Adipocyte (in vitro differentiated cells): Measurements from ENCODE around the gene IMMP2L.
A peak's percentile ranks its signal among the peaks of the same experiment; 100 is the strongest.

Experiments
- DNase-seq: peaks from one replicate; pipeline ENCODE4 v3.0.0-alpha.2; 2015; ENCODE audit warnings: low read depth
- H3K27me3 ChIP-seq: replicated peaks from 2 replicates; pipeline ENCODE4 v1.7.0; 2013; ENCODE audit warnings: mild to moderate bottlenecking, low read length, moderate library complexity; ENCODE audit not compliant: control insufficient read depth, insufficient read depth
- H3K36me3 ChIP-seq: 2 replicates; pipeline ENCODE4 v1.7.0; 2013; ENCODE audit warnings: low read length, mild to moderate bottlenecking, moderate library complexity; ENCODE audit not compliant: control insufficient read depth, insufficient read depth, severe bottlenecking
- H3K4me1 ChIP-seq: 2 replicates; pipeline ENCODE4 v1.7.0; 2013; ENCODE audit warnings: mild to moderate bottlenecking, low read length, moderate library complexity; ENCODE audit not compliant: control insufficient read depth, insufficient read depth
- H3K4me3 ChIP-seq: 2 replicates; pipeline ENCODE4 v1.7.0; 2013; ENCODE audit warnings: mild to moderate bottlenecking, low read length, moderate library complexity
- H3K9ac ChIP-seq: 2 replicates; pipeline ENCODE4 v1.7.0; 2013; ENCODE audit warnings: mild to moderate bottlenecking, low read length, moderate library complexity
- H3K9me3 ChIP-seq: 2 replicates; pipeline ENCODE4 v1.7.0; 2013; ENCODE audit warnings: mild to moderate bottlenecking, low read length, moderate library complexity; ENCODE audit not compliant: control insufficient read depth

The IMMP2L gene

GRCh38 chr7:111202321-111202720, 360.0 kb downstream of the IMMP2L start:
- Histone ChIP-seq H3K9ac (no peak overlapping the region), H3K4me1 (peaks cover 20% of the 10 kb centered on the region), H3K27me3 (no peaks in the 10 kb centered on the region), H3K36me3 (peaks cover 4% of the 10 kb centered on the region), H3K9me3 (peaks cover 6% of the 10 kb centered on the region), H3K4me3 (no peak overlapping the region)
- no peak for DNase-seq

GRCh38 chr7:111199643-111200042, 362.6 kb downstream of the IMMP2L start:
- H3K9ac ChIP-seq, result no peak overlapping the region
- H3K36me3 ChIP-seq, result peaks cover 4% of the 10 kb centered on the region
- H3K4me3 ChIP-seq, result no peak overlapping the region
- no peaks in the 10 kb centered on the region for H3K27me3 ChIP-seq
- peaks cover 20% of the 10 kb centered on the region for H3K4me1 ChIP-seq
- no peak for DNase-seq
- H3K9me3 ChIP-seq, result peaks cover 6% of the 10 kb centered on the region

- Histone ChIP-seq H3K4me3 (peak overlapping the region; percentile 50), H3K4me1 (peaks cover 20% of the 10 kb centered on the region), H3K9me3 (peaks cover 6% of the 10 kb centered on the region), H3K36me3 (peaks cover 4% of the 10 kb centered on the region), H3K27me3 (no peaks in the 10 kb centered on the region), H3K9ac (no peak overlapping the region)
- peak; percentile 96 for DNase-seq
These were observed 364.0 kb downstream of the IMMP2L start for GRCh38 chr7:111198255-111198654.

- Histone ChIP-seq H3K9me3 (peaks cover under 1% of the 10 kb centered on the region), H3K4me3 (no peak overlapping the region), H3K27me3 (no peaks in the 10 kb centered on the region), H3K9ac (no peak overlapping the region), H3K36me3 (no peaks in the 10 kb centered on the region), H3K4me1 (peaks cover 20% of the 10 kb centered on the region)
- DNase-seq, result no peak
These were observed 365.6 kb downstream of the IMMP2L start for GRCh38 chr7:111196655-111197054.

GRCh38 chr7:111192614-111193413, 369.5 kb downstream of the IMMP2L start:
- Histone ChIP-seq H3K4me3 (no peak overlapping the region), H3K4me1 (peaks cover 9% of the 10 kb centered on the region), H3K9ac (no peak overlapping the region), H3K36me3 (no peaks in the 10 kb centered on the region), H3K9me3 (peaks cover 4% of the 10 kb centered on the region), H3K27me3 (no peaks in the 10 kb centered on the region)
- DNase-seq, result no peak

- H3K4me3 ChIP-seq, result no peak overlapping the region
These were observed 371.5 kb downstream of the IMMP2L start for GRCh38 chr7:111190804-111191203.

GRCh38 chr7:111184987-111185386, 377.3 kb downstream of the IMMP2L start:
- H3K27me3 ChIP-seq, result no peaks in the 10 kb centered on the region
- peaks cover 5% of the 10 kb centered on the region for H3K4me1 ChIP-seq
- peaks cover 4% of the 10 kb centered on the region for H3K9me3 ChIP-seq
- no peak overlapping the region for H3K9ac ChIP-seq
- no peaks in the 10 kb centered on the region for H3K36me3 ChIP-seq
- H3K4me3 ChIP-seq, result no peak overlapping the region
- no peak for DNase-seq

More at GRCh38 chr7:111190804-111191203, 371.5 kb downstream of the IMMP2L start:
- peaks cover 4% of the 10 kb centered on the region for H3K9me3 ChIP-seq
- H3K27me3 ChIP-seq, result no peaks in the 10 kb centered on the region
- no peak for DNase-seq
- peaks cover 5% of the 10 kb centered on the region for H3K4me1 ChIP-seq
- H3K9ac ChIP-seq, result no peak overlapping the region
- H3K36me3 ChIP-seq, result no peaks in the 10 kb centered on the region

- no peaks in the 10 kb centered on the region for H3K4me1 ChIP-seq
These were observed 379.0 kb downstream of the IMMP2L start for GRCh38 chr7:111183321-111183720.

GRCh38 chr7:111180338-111180737, 382.0 kb downstream of the IMMP2L start:
- Histone ChIP-seq H3K9ac (no peak overlapping the region), H3K9me3 (peaks cover 10% of the 10 kb centered on the region)
- DNase-seq, result no peak

More at GRCh38 chr7:111183321-111183720, 379.0 kb downstream of the IMMP2L start:
- no peaks in the 10 kb centered on the region for H3K27me3 ChIP-seq
- H3K36me3 ChIP-seq, result no peaks in the 10 kb centered on the region
- peaks cover 14% of the 10 kb centered on the region for H3K9me3 ChIP-seq
- no peak for DNase-seq
- H3K4me3 ChIP-seq, result no peak overlapping the region
- no peak overlapping the region for H3K9ac ChIP-seq

GRCh38 chr7:111175908-111176441, 386.3 kb downstream of the IMMP2L start:
- Histone ChIP-seq H3K36me3 (no peaks in the 10 kb centered on the region), H3K9me3 (peaks cover 10% of the 10 kb centered on the region), H3K4me3 (no peak overlapping the region), H3K4me1 (no peaks in the 10 kb centered on the region), H3K9ac (no peak overlapping the region), H3K27me3 (no peaks in the 10 kb centered on the region)
- no peak for DNase-seq

More at GRCh38 chr7:111180338-111180737, 382.0 kb downstream of the IMMP2L start:
- Histone ChIP-seq H3K27me3 (no peaks in the 10 kb centered on the region), H3K36me3 (no peaks in the 10 kb centered on the region), H3K4me1 (no peaks in the 10 kb centered on the region), H3K4me3 (no peak overlapping the region)

GRCh38 chr7:111174510-111174909, 387.8 kb downstream of the IMMP2L start:
- Histone ChIP-seq H3K9ac (no peak overlapping the region), H3K36me3 (no peaks in the 10 kb centered on the region), H3K4me1 (no peaks in the 10 kb centered on the region), H3K9me3 (peaks cover 8% of the 10 kb centered on the region), H3K27me3 (no peaks in the 10 kb centered on the region), H3K4me3 (no peak overlapping the region)
- DNase-seq, result no peak
